HG03439 (cell line): ENCODE results near the gene INSL6.
"Not testable (repeated sequence)": the region's sequence is repeated elsewhere in the genome, so short reads cannot be mapped to it uniquely, and the experiment has no call there.

Source experiments
- ATAC-seq: cut with Tn5 transposase; IDR thresholded peaks from one replicate; pipeline ENCODE4 v1.9.1; 2021; ENCODE audit warnings: mild to moderate bottlenecking, moderate library complexity; ENCODE audit not compliant: unreplicated experiment

INSL6 gene

GRCh38 chr9:5185220-5185840 is at the start of gene INSL6:
Gene INSL6, minus strand, starts transcription at chr9:5185639. Its CDS starts 37 bp downstream, at chr9:5185602.
- ATAC-seq: no peak

GRCh38 chr9:5231212-5231611 is 45.8 kb upstream of the INSL6 start, which contains the start of gene INSL4:
Gene INSL4, plus strand, starts transcription at chr9:5231419. Its CDS starts 105 bp downstream, at chr9:5231524.
- ATAC-seq: no peak

GRCh38 chr9:5230554-5230953 is 45.1 kb upstream of the INSL6 start:
- ATAC-seq: no peak

- no peak for ATAC-seq
These were observed 19.6 kb upstream of the INSL6 start for GRCh38 chr9:5205071-5205470.

- ATAC-seq: no peak
These were observed 10.0 kb upstream of the INSL6 start for GRCh38 chr9:5195463-5195862.

GRCh38 chr9:5193345-5193744 is 7.9 kb upstream of the INSL6 start:
- no peak for ATAC-seq

GRCh38 chr9:5191985-5192384 is 6.5 kb upstream of the INSL6 start:
- no peak for ATAC-seq

GRCh38 chr9:5188060-5188984 is 2.9 kb upstream of the INSL6 start:
- no peak for ATAC-seq

GRCh38 chr9:5186416-5187169 is 1.2 kb upstream of the INSL6 start:
- ATAC-seq: no peak

- ATAC-seq: no peak
These were observed 663 bp downstream of the INSL6 start for GRCh38 chr9:5184776-5185175.

GRCh38 chr9:5180631-5181030 is 4.8 kb downstream of the INSL6 start:
- not testable (repeated sequence) for ATAC-seq

GRCh38 chr9:5178126-5178805 is 7.2 kb downstream of the INSL6 start:
- ATAC-seq: no peak

GRCh38 chr9:5146241-5146640 is 39.2 kb downstream of the INSL6 start:
- no peak for ATAC-seq

GRCh38 chr9:5144217-5144616 is 41.2 kb downstream of the INSL6 start:
- ATAC-seq: no peak

- ATAC-seq: no peak
These were observed 45.3 kb downstream of the INSL6 start for GRCh38 chr9:5140151-5140550.

- ATAC-seq: no peak
These were observed 62.9 kb downstream of the INSL6 start for GRCh38 chr9:5122516-5122915.

- ATAC-seq: no peak
These were observed 63.3 kb downstream of the INSL6 start for GRCh38 chr9:5122116-5122515.

- no peak for ATAC-seq
These were observed 71.3 kb downstream of the INSL6 start for GRCh38 chr9:5113994-5114748.
